ENCODE results near the gene TIGIT.

Gene TIGIT

DNA sequence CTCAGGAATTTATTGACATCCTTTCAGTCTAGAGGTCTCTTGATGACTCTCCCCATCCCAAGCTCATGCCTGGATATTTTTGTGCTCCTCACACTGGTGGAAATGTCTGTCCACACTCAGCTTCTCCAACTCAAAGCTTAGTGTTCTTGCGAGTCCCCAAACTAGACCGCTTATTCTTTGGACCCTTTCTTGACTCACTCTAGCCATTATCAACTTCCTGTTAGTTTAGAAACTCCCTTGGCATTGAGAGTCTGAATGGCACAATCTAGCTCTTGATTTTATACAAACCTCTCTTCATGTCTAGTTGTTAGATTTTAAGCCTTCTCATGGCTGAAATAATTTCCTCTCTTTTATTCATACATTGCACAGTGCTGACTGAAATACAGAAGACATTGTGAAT is 19.6 kb downstream of the TIGIT start:
- no peak for DNase-seq

DNA sequence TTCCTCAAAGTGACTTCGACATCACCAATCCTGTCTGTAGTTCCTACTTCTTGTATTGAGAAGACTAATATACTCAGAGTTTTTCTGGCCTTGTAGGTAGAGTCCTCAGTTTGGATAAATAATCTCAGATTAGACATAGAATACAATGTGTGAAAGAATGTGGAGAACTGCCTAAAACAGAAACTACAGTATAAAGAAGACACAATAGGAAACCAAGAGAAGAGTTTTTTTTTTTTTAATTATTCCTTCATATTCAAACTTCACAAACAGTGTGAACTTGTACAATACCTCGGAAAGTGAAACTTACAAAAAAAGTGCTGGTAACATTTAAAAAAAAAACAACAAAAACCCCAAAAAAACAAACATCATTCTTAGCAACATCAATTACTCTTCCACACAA is 20.5 kb downstream of the TIGIT start:
- DNase-seq = no peak

DNA sequence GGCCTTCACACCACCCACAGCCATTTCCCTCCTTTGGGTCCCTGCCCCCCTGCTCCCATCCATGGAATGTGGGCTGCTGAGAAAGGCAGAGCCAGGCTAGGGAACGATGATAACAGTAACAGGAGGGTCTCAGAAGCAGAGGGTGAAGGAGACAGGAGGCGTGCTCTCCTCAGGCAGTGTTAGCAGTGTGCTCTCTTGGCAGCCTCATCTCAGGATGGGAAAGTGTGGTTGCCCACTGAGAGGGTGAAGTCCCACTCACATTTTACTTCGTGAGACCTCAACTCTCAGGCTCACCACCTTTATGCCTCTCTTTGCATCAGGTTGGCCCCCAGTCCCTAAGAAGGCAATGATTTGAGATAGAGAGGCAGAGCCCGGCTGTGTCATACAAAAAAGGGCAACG is 24.5 kb downstream of the TIGIT start:
- DNase-seq = no peak

- peak; percentile 71 for DNase-seq
Measured at GRCh38 chr3:114319453-114319852, 25.6 kb downstream of the TIGIT start.

DNA sequence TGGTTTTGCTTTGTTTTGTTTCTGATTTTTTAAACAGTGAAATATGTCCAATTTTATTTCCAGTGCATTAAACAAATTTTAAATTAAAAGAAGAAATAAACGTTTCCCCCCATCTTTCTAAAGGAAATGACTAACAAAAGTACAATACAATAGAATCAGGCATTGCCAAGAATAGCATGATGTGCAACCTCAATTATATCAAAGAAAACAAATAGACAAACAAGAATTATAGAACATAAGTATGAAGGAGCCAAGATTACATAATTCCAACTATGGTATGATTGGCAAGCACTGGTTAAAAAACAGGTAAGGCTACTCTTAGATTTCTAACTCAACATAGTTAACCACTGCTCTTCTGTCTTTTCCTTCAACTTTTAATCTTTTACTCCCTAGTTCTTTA is 26.4 kb downstream of the TIGIT start:
- no peak for DNase-seq

- no peak for DNase-seq
Measured at GRCh38 chr3:114323546-114324254, 29.9 kb downstream of the TIGIT start.

GRCh38 chr3:114327665-114328064 is 33.8 kb downstream of the TIGIT start:
- no peak for DNase-seq

DNA sequence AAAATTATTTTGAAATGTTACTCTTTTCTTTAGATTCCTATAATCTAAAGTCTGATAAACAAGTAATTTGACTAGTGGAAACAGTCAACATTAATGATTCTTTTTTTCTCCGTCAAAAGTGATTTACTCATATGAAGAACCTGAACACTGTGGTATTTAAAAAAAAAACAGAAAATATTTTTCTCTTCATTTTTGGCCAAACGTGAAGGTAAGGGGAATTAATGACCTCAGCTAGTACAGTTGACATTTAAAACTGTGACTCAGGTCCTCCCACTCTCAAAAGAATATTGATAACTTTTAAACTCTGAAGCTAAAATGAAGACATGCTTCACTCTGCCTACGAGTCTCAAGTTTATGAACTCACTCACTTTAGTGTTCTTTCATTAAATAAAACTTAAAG is 34.5 kb downstream of the TIGIT start:
- DNase-seq = no peak

- no peak for DNase-seq
Measured at GRCh38 chr3:114329823-114330222, 36.0 kb downstream of the TIGIT start.

DNA sequence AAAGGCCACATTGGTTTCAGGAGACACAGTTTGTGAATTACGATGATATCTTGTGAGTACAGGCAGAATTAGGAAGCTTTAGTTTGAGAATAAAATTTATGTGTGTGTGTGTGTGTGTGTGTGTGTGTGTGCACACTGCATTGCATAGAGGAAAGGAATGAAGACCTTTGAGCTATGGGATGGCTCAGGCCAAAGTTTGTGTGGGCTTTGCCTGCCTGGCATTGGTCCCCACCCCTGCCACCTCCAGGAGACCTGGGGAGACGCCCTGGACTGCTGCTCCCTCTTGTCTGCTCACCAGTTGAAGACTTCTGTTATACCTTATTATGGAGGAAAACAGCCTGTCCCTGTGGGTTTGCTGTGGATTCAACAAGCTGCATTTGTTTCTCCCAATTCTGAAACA is 37.2 kb downstream of the TIGIT start:
- DNase-seq = no peak

DNA sequence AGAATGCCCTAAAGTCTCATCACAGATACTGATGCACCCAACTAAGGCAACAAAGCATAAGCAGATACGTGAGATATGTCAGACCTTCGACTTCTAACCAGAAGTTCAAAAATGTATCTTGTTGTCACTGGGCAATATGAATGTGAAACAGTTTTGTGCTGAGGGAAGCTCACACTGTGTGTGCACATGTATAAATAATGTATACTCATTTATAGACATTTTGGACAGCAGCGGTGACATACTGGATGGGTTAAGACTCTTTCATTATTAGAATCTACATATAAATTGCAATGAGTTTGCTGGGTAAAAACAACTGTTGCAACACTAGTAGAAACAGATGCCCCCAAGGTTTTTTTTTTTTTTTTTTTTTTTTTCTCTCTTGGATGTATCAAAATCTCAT is 37.9 kb downstream of the TIGIT start:
- no peak for DNase-seq

- peak; percentile 32 for DNase-seq
Measured at GRCh38 chr3:114332342-114333179, 38.7 kb downstream of the TIGIT start.

DNA sequence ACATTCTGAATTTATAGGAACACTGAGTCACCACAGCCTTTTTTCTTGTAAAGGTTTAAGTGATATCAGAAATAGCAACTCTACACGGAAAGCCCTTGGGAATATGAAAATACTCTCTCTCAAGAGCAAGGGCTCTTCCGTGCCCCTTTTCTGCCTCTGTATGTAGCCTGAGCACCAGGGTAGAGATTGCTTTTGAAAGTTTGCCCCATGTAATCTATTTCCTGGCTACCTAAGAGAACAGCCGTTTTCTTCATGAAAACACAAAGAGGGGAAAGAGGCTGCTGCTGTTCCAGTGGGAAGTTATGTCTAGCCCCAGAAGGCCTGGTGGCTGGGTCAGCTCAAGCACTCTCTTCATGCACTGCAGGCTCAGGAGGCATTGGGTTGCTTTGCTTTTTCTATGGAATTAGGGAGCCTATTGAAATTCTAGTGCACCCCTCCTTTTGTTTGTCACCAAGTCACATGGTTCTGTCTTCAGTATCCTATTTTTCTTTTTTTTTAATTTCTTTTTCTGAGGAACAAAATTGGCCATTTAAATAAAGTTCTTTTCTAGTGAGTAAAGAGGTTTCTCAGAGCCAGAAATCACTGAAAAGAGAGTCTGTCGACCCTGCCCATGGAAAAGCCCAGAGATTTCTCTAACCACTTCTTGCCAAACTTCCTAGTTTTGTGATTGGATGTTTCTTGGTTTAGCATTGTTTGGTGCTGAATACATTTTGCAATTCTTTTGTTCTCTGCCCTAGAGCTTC is 39.5 kb downstream of the TIGIT start:
- DNase-seq = peak; percentile 29

DNA sequence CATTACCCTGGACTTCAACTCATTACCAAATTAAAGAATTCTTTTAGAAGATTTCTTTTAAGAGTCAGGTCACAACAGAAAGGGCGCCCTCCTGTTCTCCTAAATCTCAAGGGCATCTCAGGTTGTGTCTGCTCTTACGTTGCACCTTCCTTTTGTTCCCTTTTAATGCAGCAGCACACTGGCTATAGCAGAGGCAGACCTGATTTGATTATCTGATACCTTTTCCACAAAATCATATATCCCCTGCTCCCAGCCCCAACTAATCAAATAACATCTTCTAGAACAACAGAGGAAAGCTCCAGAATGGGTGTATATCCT is 40.1 kb downstream of the TIGIT start:
- no peak for DNase-seq

GRCh38 chr3:114336122-114336697 is 42.4 kb downstream of the TIGIT start:
- no peak for DNase-seq

- no peak for DNase-seq
Measured at GRCh38 chr3:114336857-114337256, 43.0 kb downstream of the TIGIT start.

DNA sequence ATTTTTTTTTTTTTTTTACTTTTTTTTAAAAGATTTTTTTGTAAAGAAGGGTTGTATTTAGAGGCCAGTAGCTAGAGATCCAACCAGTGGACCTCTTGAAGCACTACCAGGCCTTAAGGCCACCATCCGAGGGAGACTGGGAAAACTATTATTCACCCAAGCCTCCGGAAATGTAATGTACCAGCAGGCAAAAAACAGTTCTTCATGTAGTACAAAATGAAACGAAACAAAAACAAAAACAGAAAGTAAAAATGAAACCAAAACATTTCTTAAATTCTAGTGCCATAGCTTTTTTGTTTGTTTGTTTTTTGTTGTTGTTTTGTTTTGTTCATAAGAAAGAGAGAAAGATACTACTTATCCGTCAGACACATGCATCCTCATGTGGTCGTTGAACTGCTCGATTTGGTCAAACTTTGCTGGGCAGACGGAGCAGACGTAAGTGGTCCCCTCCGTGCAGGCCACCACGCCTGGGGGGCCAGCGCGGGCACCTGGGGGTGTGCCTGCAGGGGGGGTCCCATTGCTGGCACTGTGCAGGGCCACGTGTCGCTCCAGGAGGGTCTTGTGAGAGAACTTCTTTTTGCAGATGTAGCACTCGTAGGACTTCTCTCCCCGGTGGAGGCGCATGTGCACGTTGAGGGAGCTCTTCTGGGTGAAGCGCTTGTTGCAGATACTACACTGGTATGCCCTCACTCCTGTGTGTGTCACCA is 45.0 kb downstream of the TIGIT start:
- no peak for DNase-seq

GRCh38 chr3:114344492-114344891 is 50.7 kb downstream of the TIGIT start:
- DNase-seq = no peak

- DNase-seq = no peak
Measured at GRCh38 chr3:114350271-114350670, 56.4 kb downstream of the TIGIT start.

DNA sequence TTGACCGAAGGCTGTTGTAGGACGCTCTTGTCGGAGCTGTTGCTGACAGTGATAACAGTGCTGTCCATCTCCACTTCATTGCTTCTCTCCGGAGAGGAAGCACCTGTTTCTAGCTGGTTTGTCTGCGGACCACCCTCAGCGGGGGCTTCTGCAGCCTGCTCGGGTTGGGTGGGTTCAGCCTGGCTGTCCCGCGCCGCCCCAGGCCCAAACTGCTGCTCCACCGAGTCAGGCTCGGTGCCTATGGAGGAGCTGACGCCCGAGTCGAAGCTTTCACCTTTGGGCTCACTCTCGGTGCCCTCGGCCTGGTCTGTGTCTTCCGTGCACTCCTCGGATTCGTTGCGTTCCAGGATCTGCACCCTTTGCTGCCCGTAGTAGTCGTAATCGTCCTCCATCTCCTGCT is 56.9 kb downstream of the TIGIT start:
- no peak for DNase-seq

DNA sequence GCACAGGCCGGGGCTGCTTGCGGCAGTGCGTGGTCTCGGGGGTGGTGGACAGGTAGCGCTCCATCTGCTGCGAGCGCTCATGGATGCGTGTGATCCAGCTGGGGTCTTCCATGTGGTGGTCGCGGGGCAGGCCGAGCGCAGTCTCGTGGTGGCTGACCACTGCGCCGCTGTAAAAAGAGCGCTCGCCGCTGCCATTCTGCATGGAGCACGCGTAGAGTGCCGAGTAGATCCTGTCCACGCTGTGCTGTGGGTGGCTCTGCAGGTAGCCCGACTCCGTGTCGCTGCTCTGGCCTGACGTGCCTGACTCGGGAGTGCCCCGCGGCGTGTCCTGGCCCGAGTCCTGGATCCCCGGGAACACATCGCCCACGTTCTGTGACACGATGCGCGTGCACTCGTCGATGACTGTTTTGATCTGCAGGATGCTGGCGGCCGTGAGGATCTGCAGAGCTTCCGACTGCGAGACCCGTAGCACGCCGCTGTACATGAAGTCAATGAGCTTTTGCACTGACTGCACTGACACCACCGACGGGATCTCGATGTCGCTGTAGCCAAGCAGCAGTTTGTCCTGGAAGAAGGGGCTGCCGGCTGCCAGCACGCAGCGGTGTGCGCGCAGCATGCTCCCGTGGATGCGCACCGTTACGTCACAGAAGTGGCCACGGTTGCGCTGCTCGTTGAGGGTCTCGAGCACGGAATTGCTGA is 57.4 kb downstream of the TIGIT start:
- no peak for DNase-seq

GRCh38 chr3:114351822-114352145 is 58.0 kb downstream of the TIGIT start:
- DNase-seq = no peak
